PC-9 (cell line): ENCODE data around the gene PCDHGA5.
"Not testable (repeated sequence)": the region's sequence is repeated elsewhere in the genome, so short reads cannot be mapped to it uniquely, and the experiment has no call there.

ENCODE experiments used
- EZH2 ChIP-seq: fragments of 200-600 bp; sonication (generic); IDR thresholded peaks from 2 replicates; pipeline ENCODE4 v1.8.0; 2017; ENCODE audit warnings: antibody characterized with exemption, low read depth
- TF ChIP-seq, protein P1 (sequence below): fragments of 200-600 bp; sonication (generic); conservative IDR thresholded peaks from 2 replicates; pipeline ENCODE4 v1.6.1; 2017; ENCODE audit warnings: mixed run types, antibody characterized with exemption, mild to moderate bottlenecking, moderate library complexity

GRCh38 chr5:141397756-141398551 lies 34.0 kb downstream of the PCDHGA5 start, which contains the start of gene PCDHGB5:
- TF ChIP-seq EZH2 = not testable (repeated sequence)
- TF ChIP-seq, protein P1, sequence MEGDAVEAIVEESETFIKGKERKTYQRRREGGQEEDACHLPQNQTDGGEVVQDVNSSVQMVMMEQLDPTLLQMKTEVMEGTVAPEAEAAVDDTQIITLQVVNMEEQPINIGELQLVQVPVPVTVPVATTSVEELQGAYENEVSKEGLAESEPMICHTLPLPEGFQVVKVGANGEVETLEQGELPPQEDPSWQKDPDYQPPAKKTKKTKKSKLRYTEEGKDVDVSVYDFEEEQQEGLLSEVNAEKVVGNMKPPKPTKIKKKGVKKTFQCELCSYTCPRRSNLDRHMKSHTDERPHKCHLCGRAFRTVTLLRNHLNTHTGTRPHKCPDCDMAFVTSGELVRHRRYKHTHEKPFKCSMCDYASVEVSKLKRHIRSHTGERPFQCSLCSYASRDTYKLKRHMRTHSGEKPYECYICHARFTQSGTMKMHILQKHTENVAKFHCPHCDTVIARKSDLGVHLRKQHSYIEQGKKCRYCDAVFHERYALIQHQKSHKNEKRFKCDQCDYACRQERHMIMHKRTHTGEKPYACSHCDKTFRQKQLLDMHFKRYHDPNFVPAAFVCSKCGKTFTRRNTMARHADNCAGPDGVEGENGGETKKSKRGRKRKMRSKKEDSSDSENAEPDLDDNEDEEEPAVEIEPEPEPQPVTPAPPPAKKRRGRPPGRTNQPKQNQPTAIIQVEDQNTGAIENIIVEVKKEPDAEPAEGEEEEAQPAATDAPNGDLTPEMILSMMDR = not testable (repeated sequence)
